LHCN-M2 (cell line): ENCODE data around the gene SLC7A7. TPM values are rescaled to one million over a fixed set of nuclear protein-coding genes. Genes with fewer than 3 reads are reported as not detected.
"Not testable (repeated sequence)": the region's sequence is repeated elsewhere in the genome, so short reads cannot be mapped to it uniquely, and the experiment has no call there.

Experiments used
- DNase-seq: peaks from one replicate; pipeline ENCODE4 v3.0.0-alpha.2; 2012; ENCODE audit warnings: low read depth
- polyA plus RNA-seq: library from polyadenylated mRNA; unstranded; fragments of >200 nt; gene quantifications from one replicate; pipeline ENCODE4 v1.2.1, GENCODE V29; 2012; ENCODE audit warnings: missing spikeins
- total RNA-seq: library from RNA; depleted of rRNA; stranded (reverse); fragments of >200 nt; gene quantifications from 2 replicates; pipeline ENCODE4 v1.2.3, GENCODE V29; 2014; rRNA removed

The SLC7A7 gene
- 4.2 and 4.6 TPM in 2 replicates for total RNA-seq
- polyA plus RNA-seq, result 2.2 TPM

GRCh38 chr14:22814941-22815713 lies at the start of gene SLC7A7:
TSS of gene SLC7A7 (minus strand) at chr14:22815435. CDS start at chr14:22813398, 2,037 bp downstream.
- peak; percentile 83 for DNase-seq

GRCh38 chr14:22864979-22865378 lies 49.7 kb upstream of the SLC7A7 start:
- no peak for DNase-seq

DNA sequence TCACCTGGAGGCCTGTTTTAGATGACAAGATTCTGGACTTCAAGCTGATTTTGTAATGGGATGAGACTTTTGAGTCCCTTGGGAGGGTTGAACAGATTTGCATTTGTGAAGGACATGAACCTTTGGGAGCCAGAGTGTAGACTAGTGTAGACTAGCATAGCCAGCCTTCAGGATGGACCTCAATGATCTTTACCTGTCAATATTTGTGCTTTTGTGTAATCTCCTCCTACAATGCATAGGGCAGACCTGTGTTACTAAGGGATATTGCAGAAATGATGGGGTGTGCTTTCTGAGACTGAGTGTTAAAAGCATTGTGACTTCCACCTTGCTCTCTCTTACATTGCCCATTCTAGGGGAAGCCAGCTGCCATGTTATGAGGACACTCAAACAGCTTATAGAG lies 46.4 kb upstream of the SLC7A7 start:
- no peak for DNase-seq

DNA sequence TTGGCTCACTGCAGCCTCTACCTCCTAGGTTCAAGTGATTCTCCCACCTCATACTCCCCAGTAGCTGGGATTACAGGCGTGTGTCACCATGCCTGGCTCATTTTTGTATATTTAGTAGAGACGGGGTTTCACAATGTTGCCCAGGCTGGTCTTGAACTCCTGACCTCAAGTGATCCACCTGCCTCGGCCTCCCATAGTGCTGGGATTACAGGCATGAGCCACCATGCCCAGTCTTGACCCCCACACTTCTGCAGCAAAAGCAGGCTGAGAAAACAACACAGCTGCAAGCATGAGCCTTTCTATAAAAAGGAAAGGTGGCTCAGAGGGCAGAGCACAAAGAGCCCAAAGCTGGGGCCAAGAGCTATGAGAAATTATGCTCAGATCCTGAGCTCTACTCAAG lies 45.1 kb upstream of the SLC7A7 start:
- DNase-seq, result not testable (repeated sequence)

GRCh38 chr14:22856428-22856827 lies 41.2 kb upstream of the SLC7A7 start:
- DNase-seq, result no peak

DNA sequence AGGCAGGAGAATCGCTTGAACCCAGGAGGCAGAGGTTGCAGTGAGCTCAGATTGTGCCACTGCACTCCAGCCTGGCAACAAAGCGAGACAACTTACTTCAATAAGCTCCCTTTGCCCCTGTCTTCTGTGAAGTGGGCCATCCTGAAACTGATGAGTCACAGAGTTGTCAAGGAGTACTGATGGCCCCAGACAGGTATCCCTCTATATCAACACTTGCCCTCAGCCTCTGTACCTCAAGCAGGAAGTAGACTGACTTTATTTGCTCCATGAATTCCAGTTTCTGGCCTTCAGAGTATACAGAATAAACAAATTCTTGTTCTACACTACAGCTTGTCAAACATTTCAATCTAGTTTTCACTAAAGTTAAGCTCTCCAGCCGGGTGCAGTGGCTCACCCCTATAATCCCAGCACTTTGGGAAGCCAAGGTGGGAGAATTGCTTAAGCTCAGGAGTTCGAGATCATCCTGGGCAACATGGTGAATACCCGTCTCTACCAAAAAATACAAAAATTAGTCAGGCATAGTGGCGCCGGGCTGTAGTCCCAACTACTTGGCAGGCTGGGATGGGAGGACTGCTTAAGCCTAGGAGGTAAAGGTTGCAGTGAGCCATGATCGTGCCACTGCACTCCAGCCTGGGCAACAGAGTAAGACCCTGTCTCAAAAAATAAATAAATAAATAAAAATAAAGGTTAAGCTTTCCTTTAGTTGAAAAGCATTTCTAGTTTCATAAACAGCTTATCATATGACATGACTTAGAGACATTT lies 39.9 kb upstream of the SLC7A7 start:
- no peak for DNase-seq

DNA sequence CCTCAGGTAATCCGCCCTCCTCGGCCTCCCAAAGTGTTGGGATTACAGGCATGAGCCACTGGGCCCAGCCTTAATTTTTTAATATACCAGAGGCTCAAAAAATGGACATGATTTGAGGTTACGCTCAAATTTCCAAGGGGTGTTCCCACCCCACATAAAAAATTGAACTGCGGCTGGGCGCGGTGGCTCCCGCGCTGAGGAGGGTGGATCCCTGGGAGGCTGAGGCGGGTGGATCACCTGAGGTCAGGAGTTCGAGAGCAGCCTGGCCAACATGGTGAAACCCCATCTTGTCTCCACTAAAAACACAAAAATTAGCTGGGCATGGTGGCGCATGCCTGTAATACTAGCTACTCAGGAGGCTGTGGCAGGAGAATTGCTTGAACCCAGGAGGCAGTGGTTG lies 39.1 kb upstream of the SLC7A7 start:
- not testable (repeated sequence) for DNase-seq

DNA sequence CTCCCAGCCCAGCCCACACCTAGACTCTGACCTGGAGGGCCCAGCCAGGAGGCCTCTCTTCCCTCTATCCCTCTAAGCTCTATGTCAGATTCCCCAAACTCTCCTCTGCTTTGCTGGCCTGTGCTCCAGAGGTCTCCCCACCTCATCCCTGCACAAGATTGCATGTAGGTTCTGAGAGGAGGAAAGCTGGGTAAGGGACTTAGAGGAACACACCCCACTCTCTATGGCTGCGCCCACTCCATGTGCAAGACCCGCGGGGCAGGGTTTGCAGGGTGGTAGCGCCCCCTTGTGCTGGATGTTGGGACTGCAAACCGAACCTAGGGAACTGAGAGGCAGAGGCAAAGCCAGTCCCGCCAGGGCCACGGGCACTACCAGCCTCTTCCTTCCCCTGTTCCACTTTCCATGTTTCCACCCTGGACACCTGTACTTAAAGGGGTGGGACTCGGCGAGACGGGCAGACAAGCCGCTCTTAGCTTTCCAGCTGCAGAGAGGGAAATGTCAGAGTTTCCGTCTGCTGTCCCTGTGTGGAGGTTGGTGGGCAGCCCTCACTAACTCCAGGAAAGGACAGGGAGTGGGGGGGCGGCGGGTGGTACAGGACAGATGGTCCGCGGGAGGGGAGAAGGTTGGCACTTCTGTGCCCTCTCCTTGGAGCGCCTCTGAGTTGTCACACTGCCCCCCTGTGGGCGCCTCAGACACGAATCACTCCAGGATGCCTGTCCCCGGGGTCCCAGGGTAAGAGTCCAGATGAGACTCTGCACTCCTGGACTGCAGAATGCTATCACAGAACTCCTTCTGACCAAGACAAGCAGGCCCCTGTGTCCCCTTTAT lies 37.9 kb upstream of the SLC7A7 start:
- peak; percentile 87 for DNase-seq

- DNase-seq, result no peak
Observed at GRCh38 chr14:22852599-22852939, 37.3 kb upstream of the SLC7A7 start.

DNA sequence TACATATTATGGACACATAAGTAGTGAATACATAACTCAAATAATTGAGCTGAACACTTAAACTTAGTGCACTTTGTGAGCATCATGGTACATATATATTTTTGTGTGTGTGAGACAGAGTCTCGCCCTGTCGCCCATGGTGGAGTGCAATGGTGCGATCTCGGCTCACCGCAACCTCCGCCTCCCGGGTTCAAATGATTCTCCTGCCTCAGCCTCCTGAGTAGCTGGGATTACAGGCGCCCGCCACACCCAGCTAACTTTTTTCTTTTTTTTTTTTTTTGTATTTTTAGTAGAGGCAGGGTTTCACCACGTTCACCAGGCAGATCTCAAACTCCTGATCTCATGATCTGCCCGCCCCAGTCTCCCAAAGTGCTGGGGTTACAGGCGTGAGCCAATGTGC lies 36.9 kb upstream of the SLC7A7 start:
- not testable (repeated sequence) for DNase-seq

GRCh38 chr14:22850944-22851764 lies 35.9 kb upstream of the SLC7A7 start:
- peak; percentile 99 for DNase-seq

DNA sequence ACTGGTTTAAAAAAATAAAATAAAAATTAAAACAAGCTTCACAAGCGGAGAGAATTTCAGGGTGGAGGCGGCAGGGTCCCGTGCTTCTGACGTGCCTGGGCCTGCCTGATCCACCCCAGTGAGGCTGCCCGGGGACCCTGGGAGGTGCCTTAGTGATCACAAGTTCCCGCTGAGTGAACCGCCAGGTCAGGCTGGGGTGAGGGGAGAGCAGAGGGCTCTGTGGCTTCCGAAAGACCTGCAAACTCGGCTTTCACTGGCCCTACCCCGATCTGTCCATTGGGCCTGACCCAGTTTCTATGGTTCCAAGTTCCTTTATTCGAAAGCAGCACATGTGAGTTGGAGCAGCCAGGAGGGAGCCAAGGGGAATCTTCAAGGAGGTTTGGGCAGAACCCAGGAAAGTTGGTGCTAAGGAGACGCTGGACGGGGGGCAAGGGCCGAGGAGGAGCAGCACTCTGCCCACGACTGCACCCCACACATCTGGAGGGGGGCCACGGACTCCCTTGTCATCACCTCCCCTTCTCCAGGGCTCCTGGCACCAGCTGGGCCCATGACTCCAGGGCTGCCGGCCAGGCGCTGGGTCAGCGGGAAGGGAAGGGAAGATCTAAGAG lies 34.1 kb upstream of the SLC7A7 start:
- DNase-seq, result no peak

GRCh38 chr14:22848351-22849164 lies 33.3 kb upstream of the SLC7A7 start:
- peak; percentile 90 for DNase-seq

- peak; percentile 78 for DNase-seq
Observed at GRCh38 chr14:22847661-22848341, 32.6 kb upstream of the SLC7A7 start.

- no peak for DNase-seq
Observed at GRCh38 chr14:22846811-22847307, 31.6 kb upstream of the SLC7A7 start.

GRCh38 chr14:22845821-22846625 lies 30.8 kb upstream of the SLC7A7 start:
- no peak for DNase-seq

GRCh38 chr14:22845103-22845394 lies 29.8 kb upstream of the SLC7A7 start:
- no peak for DNase-seq
